Thymus (tissue), 11 donors: ENCODE data around the gene SYNJ1. TPM values are rescaled to one million over a fixed set of nuclear protein-coding genes. Genes with fewer than 3 reads are reported as not detected.
A peak's percentile ranks its signal among the peaks of the same experiment; 100 is the strongest.
"Not testable (repeated sequence)": the region's sequence is repeated elsewhere in the genome, so short reads cannot be mapped to it uniquely, and the experiment has no call there.

ENCODE experiments used
- DNase-seq, 9 donors: peaks; one replicate each; pipeline ENCODE4 v3.0.0-alpha.2; 2013; ENCODE audit warnings: low spot score in 9 of 9, low read depth in 6 of 9, missing footprints in 1 of 9
- H3K27ac ChIP-seq, 2 donors: one replicate each; pipeline ENCODE4 v1.5.1; 2013; ENCODE audit warnings: control low read depth in 1 of 2, low read depth in 1 of 2, low read length in 1 of 2, mild to moderate bottlenecking in 1 of 2, moderate library complexity in 1 of 2
- H3K27me3 ChIP-seq, 2 donors: one replicate each; pipeline ENCODE4 v1.5.1; 2013; ENCODE audit warnings: low read length in 1 of 2; ENCODE audit not compliant: control insufficient read depth in 2 of 2, insufficient read depth in 1 of 2
- H3K36me3 ChIP-seq, 2 donors: one replicate each; pipeline ENCODE4 v1.5.1; 2013; ENCODE audit warnings: low read length in 1 of 2, mild to moderate bottlenecking in 1 of 2, moderate library complexity in 1 of 2; ENCODE audit not compliant: control insufficient read depth in 2 of 2, insufficient read depth in 2 of 2
- H3K4me1 ChIP-seq, 2 donors: one replicate each; pipeline ENCODE4 v1.5.1; 2013; ENCODE audit warnings: low read length in 2 of 2; ENCODE audit not compliant: control insufficient read depth in 2 of 2, insufficient read depth in 2 of 2
- H3K4me3 ChIP-seq, 2 donors: one replicate each; pipeline ENCODE4 v1.5.1; 2013; ENCODE audit warnings: low read length in 2 of 2, control low read depth in 1 of 2, mild to moderate bottlenecking in 1 of 2
- H3K9me3 ChIP-seq, 2 donors: one replicate each; pipeline ENCODE4 v1.5.1; 2013; ENCODE audit warnings: low read length in 1 of 2, mild to moderate bottlenecking in 1 of 2; ENCODE audit not compliant: control insufficient read depth in 2 of 2, insufficient read depth in 1 of 2
- WGBS: extraction: QIAGEN DNeasy Blood & Tissue Kit; methylation state at CpG from one replicate; pipeline ENCODE4 v1.1.7; 2013; 5-methylcytosine and 5-hydroxymethylcytosine counted together
- polyA plus RNA-seq: library from polyadenylated mRNA; stranded (reverse); fragments of 200-250 nt; gene quantifications from one replicate; pipeline ENCODE4 v1.2.3, GENCODE V29; 2013
- total RNA-seq: library from RNA; stranded (reverse); fragments of 120-200 nt; gene quantifications from one replicate; pipeline ENCODE4 v1.2.4, GENCODE V29; 2013
- donor health status: healthy.

SYNJ1 gene
- total and polyA plus RNA-seq, 2 donors, result 4.1 to 15.0 TPM

GRCh38 chr21:32658524-32658923 is 69.3 kb downstream of the SYNJ1 start:
- Histone ChIP-seq H3K36me3 (peaks cover 26 to 45% of the 10 kb centered on the region in 2 donors), H3K4me1 (no peaks in the 10 kb centered on the region), H3K27ac (no peak overlapping the region), H3K4me3 (no peak overlapping the region), H3K27me3 (no peaks in the 10 kb centered on the region), H3K9me3 (peaks cover 6 to 16% of the 10 kb centered on the region in 2 donors)
- WGBS, result 97% methylated on average over 9 of the region's 9 CpGs
- no peak for DNase-seq

DNA sequence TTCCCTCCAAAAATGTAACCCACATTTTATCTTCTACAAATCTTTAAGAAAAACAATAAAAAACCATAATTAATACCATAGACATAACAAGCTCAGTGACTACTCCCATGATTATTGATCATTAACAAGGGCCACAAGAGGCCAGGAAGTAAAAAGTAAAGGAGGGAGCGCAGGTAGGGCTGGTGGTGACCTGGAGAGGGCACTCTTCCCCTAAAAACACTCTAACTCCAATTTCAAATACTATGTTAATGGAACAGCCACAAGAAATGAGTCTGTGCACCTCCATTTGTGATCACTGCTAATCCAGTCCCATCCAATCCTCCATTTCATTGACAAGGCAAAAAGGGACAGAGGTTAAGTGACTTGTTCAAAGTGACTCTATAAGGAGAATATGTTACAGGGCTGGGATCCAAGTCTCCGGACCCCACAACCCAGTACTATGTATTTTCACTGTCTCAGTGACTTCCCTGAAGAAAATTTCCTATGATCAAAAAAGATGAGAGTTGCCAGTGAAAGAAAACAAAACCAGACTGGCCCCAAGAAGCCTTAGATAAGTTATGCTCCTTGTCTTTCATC is 74.4 kb downstream of the SYNJ1 start:
- no peaks in the 10 kb centered on the region for H3K27me3 ChIP-seq
- peaks cover 13 to 17% of the 10 kb centered on the region in 2 donors for H3K36me3 ChIP-seq
- no peak overlapping the region for H3K27ac ChIP-seq
- H3K4me1 ChIP-seq, result no peaks in the 10 kb centered on the region
- H3K4me3 ChIP-seq, result no peak overlapping the region
- DNase-seq, result peak in 8 of 9 donors; percentile 5 to 35 (median 11)
- 94% methylated on average over 2 of the region's 2 CpGs for whole genome bisulfite sequencing
- H3K9me3 ChIP-seq, result peaks cover 2 to 6% of the 10 kb centered on the region in 2 donors

GRCh38 chr21:32648165-32648564 is 79.6 kb downstream of the SYNJ1 start:
- no peak for DNase-seq
- H3K36me3 ChIP-seq, result peaks cover 20 to 22% of the 10 kb centered on the region in 2 donors
- H3K27me3 ChIP-seq, result no peaks in the 10 kb centered on the region
- H3K4me3 ChIP-seq, result no peak overlapping the region
- no peak overlapping the region for H3K27ac ChIP-seq
- H3K4me1 ChIP-seq, result no peaks in the 10 kb centered on the region
- no peaks in the 10 kb centered on the region for H3K9me3 ChIP-seq

DNA sequence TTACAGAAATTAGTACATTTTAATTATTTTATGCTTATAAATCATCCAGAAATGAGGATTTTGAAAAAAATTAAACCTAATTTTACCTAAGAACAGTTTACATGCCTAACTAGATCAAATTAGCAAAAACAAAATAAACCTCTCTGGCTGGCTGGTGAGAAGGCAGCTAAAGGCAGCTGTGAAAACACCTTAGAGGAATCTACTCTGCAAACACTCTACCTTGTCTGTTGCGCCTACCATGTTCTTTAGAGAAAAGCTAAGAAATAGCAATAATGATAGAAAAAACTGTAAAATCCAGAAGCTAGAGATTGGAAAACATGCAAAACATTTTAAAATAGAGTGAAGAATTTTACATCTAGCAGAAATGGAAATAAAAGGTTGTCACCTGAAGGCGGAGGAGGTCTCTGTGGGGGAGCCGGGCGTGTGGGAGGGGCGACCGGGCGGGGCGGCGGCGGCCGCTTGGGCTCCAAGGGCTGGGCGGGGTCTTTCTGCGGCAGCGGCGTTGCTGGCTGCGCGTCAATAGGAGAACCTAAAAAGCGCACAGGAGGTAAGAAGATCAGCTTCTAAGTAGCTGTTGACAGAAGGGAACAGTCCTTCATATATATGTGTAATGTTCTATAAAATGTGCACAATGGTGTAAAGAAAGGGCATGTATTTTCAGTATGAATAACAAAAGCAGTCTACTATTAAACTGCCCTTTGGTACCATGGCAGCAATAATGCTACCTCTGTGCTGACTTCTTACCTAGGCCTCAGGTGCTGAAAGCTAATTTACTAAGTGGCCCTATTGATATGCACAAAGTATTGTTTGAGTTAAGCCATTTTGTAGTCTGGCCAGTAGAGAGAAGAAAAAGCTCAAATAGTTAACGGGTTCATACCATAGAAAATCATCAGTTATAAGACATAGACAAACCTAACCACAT is 82.3 kb downstream of the SYNJ1 start:
- no peak for DNase-seq
- Histone ChIP-seq H3K27ac (no peak overlapping the region), H3K36me3 (peaks cover 22 to 23% of the 10 kb centered on the region in 2 donors), H3K9me3 (no peaks in the 10 kb centered on the region), H3K27me3 (no peaks in the 10 kb centered on the region), H3K4me3 (no peak overlapping the region), H3K4me1 (no peaks in the 10 kb centered on the region)
- 94% methylated on average over 19 of the region's 19 CpGs for WGBS

DNA sequence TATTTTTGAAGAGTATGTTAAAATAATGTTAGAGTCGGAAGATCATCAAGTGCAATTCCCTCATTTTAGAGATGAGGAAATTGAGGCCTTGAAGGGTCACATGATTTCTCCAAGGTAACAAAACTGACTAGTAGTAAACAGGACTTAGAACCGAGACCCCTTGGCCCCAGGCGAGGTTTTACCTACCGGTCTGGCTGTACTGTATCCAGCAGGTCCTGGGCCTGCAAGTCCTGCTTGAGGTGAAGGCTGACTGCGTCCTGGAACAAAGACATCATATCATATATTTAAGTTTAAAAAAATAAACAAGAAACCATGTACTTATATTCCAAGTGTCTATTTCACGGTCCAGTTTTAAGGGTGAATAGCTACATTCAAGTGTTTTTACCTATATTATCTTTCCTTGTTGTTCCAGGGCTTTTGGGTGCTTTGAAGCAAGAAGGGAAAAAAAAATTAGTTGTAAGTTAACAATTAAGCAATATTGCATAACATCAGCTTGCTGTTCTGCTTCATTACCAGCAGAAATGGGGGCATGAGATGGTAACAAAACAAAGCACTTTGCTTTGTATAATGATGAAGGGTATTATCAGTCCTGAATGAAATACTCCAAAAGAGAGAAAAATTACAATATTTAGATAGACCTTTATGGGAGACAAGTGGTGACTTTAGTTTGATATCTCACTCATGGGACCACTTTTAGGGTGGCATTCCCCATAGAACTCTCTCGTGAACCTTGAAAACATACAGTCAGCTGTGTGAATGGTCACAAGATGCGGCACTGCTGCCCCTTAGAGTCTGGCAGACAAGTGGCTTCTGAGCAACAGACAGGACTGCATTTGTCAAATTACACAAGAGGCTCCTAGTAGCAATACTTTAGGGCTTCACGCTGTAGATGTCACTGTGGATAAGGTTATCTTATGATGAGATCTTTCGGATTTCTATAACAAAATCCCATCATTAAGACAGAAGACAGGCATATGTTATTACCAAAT is 85.8 kb downstream of the SYNJ1 start:
- no peak overlapping the region for H3K4me3 ChIP-seq
- no peak overlapping the region for H3K27ac ChIP-seq
- no peak for DNase-seq
- H3K36me3 ChIP-seq, result peaks cover 20 to 26% of the 10 kb centered on the region in 2 donors
- no peaks in the 10 kb centered on the region for H3K4me1 ChIP-seq
- 88% methylated on average over 10 of the region's 10 CpGs for WGBS
- no peaks in the 10 kb centered on the region for H3K9me3 ChIP-seq
- H3K27me3 ChIP-seq, result no peaks in the 10 kb centered on the region

DNA sequence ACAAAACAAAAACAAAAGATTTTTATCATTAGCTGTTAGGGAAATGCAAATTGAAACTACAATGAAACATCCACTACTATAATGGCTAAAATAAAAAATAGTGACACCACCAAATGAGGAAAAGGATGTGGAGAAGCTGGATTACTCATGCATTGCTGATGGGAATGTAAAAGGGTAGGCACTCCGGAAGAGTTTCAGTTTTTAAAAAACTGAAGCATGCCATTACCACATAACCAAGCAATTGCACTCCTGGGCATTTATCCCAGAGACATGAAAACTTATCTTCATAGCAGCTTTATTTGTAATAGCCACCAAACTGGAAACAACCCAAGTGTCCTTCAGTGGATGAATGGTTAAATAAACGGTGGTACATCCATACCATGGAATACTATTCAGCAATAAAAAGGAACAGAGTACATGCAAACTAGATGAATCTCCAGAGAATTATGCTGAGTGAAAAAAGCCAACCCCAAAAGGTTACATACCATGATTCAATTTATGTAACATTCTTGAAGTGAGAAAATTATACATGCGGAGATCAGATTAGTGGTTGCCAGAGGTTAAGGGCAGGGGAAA is 101.1 kb downstream of the SYNJ1 start:
- H3K36me3 ChIP-seq, result peaks cover 9 to 15% of the 10 kb centered on the region in 2 donors
- no peaks in the 10 kb centered on the region for H3K9me3 ChIP-seq
- peaks cover 0 to 3% of the 10 kb centered on the region in 2 donors for H3K4me1 ChIP-seq
- 99% methylated on average over 3 of the region's 3 CpGs for WGBS
- DNase-seq, result no peak
- H3K27ac ChIP-seq, result no peak overlapping the region
- no peak overlapping the region for H3K4me3 ChIP-seq
- no peaks in the 10 kb centered on the region for H3K27me3 ChIP-seq

GRCh38 chr21:32618218-32618617 is 109.6 kb downstream of the SYNJ1 start:
- not testable (repeated sequence) for H3K27ac ChIP-seq, H3K36me3 ChIP-seq, H3K27me3 ChIP-seq, DNase-seq, H3K4me1 ChIP-seq, H3K4me3 ChIP-seq, H3K9me3 ChIP-seq
- 93% methylated on average over 6 of the region's 6 CpGs for WGBS

GRCh38 chr21:32613436-32614043 is 114.3 kb downstream of the SYNJ1 start:
- Histone ChIP-seq H3K36me3 (peaks cover 0 to 6% of the 10 kb centered on the region in 2 donors), H3K4me3 (peak overlapping the region; percentile 67 to 97), H3K9me3 (no peaks in the 10 kb centered on the region), H3K4me1 (peaks cover 8 to 12% of the 10 kb centered on the region in 2 donors), H3K27me3 (peaks cover 0 to 2% of the 10 kb centered on the region in 2 donors), H3K27ac (no peak overlapping the region)
- no peak for DNase-seq
- WGBS, result 85% methylated on average over 16 of the region's 16 CpGs
